Nephron (organoid): ENCODE results near the gene ZBTB20.
A peak's percentile ranks its signal among the peaks of the same experiment; 100 is the strongest.

Experiments used
- H3K27ac Mint-ChIP-seq, 3 experiments: 2 replicates each; pipeline ENCODE4 v1.8.0; 2020; ENCODE audit warnings: mixed read lengths in 3 of 3, mild to moderate bottlenecking in 2 of 3, moderate library complexity in 1 of 3
- H3K27me3 Mint-ChIP-seq: 2 replicates; pipeline ENCODE4 v1.8.0; 2021; ENCODE audit warnings: low read depth, mild to moderate bottlenecking, moderate library complexity, mixed read lengths
- H3K36me3 Mint-ChIP-seq: 2 replicates; pipeline ENCODE4 v1.8.0; 2020; ENCODE audit warnings: low read depth, mixed read lengths
- H3K4me1 Mint-ChIP-seq: 2 replicates; pipeline ENCODE4 v1.8.0; 2020; ENCODE audit warnings: mixed read lengths
- H3K4me3 Mint-ChIP-seq, 3 experiments: 2 replicates each; pipeline ENCODE4 v1.8.0; 2020; ENCODE audit warnings: mild to moderate bottlenecking in 3 of 3, mixed read lengths in 3 of 3, moderate library complexity in 2 of 3
- H3K9me3 Mint-ChIP-seq: 2 replicates; pipeline ENCODE4 v1.8.0; 2020; ENCODE audit warnings: mixed read lengths
- TF ChIP-seq, protein P1 (sequence below), 3 experiments: fragments of 200-600 bp; sonication (generic); IDR thresholded peaks; one replicate each; pipeline ENCODE4 v1.5.0; 2021; ENCODE audit warnings: antibody characterized with exemption in 3 of 3; ENCODE audit not compliant: unreplicated experiment in 3 of 3

ZBTB20 gene

DNA sequence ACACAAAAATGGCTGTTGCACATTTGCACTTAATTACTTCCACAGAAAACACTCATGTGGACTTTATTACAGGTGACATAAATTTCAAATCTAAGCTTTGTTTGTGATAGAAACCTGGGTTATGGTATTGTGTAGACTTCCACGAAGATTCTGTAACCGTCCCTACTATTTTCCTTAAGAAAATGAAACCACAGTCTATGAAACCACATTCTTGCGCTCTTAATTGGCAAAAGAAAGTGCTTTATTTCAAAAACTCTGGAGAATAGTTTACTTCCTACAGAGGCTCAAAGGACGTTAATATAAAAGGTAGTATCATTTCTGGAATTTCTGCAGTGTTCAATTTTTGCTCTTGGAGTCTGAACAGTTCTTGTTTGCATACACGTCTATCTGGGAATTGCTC, 729.8 kb downstream of the ZBTB20 start:
- Mint-ChIP-seq H3K4me1 (peaks cover 13% of the 10 kb centered on the region), H3K36me3 (no peaks in the 10 kb centered on the region), H3K27me3 (no peaks in the 10 kb centered on the region), H3K9me3 (no peaks in the 10 kb centered on the region), H3K4me3 (no peak overlapping the region), H3K27ac (no peak overlapping the region)
- TF ChIP-seq, protein P1, sequence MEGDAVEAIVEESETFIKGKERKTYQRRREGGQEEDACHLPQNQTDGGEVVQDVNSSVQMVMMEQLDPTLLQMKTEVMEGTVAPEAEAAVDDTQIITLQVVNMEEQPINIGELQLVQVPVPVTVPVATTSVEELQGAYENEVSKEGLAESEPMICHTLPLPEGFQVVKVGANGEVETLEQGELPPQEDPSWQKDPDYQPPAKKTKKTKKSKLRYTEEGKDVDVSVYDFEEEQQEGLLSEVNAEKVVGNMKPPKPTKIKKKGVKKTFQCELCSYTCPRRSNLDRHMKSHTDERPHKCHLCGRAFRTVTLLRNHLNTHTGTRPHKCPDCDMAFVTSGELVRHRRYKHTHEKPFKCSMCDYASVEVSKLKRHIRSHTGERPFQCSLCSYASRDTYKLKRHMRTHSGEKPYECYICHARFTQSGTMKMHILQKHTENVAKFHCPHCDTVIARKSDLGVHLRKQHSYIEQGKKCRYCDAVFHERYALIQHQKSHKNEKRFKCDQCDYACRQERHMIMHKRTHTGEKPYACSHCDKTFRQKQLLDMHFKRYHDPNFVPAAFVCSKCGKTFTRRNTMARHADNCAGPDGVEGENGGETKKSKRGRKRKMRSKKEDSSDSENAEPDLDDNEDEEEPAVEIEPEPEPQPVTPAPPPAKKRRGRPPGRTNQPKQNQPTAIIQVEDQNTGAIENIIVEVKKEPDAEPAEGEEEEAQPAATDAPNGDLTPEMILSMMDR (IDR thresholded peaks at IDR 0.05; ENCODE audit: unreplicated experiment in 3 of 3), result no peak

DNA sequence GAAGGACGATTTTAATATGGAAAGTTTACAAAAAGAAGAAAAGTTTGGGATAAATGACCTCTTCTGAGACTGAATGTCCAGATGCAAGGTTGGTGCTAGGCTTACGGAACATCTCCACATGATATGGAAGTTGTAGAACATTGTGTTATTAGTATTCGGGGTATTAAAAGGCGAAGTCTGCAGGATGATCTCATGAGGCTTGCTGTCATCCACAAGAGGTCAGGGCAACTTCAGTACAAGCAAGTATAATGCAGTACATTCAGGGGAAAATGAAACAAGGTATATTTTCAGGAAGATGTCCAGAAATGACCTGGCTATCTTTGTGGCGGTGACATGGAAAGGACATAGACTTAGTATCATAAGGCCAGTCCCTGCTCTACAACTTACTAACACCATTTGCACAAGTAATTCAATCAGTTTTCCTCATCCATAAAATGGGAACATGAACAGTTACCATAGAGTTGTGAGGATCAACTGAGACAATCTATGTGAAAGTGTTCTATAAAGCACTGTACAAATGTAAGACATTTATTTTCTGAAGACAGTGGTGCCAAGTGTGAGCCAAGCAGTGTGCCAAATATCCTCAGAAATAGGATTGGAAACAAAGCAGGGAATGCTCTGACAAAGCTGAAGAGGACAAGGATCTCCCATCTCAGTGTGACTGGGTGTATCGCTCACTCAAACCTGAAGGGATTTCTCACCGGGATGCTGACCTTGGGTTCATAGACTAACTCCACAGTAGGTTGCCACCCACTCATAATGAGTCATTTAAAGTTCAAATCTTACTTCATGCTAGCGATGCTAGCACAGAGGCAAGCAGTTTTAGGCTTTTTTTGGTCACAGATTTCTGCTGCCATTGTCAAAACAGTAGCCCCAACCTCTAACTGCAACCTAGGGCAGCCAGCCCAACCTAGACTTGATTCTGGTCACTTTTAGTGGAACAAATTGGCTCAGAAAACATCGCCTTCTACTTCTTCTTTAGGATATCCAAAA, 735.0 kb downstream of the ZBTB20 start:
- H3K27me3 Mint-ChIP-seq, result no peaks in the 10 kb centered on the region
- no peaks in the 10 kb centered on the region for H3K36me3 Mint-ChIP-seq
- H3K27ac Mint-ChIP-seq, result peak overlapping the region in 2 of 3 experiments; percentile 14 to 78
- TF ChIP-seq, protein P1 (IDR thresholded peaks at IDR 0.05; ENCODE audit: unreplicated experiment in 3 of 3), result no peak
- no peaks in the 10 kb centered on the region for H3K9me3 Mint-ChIP-seq
- H3K4me3 Mint-ChIP-seq, result no peak overlapping the region
- peaks cover 54% of the 10 kb centered on the region for H3K4me1 Mint-ChIP-seq

DNA sequence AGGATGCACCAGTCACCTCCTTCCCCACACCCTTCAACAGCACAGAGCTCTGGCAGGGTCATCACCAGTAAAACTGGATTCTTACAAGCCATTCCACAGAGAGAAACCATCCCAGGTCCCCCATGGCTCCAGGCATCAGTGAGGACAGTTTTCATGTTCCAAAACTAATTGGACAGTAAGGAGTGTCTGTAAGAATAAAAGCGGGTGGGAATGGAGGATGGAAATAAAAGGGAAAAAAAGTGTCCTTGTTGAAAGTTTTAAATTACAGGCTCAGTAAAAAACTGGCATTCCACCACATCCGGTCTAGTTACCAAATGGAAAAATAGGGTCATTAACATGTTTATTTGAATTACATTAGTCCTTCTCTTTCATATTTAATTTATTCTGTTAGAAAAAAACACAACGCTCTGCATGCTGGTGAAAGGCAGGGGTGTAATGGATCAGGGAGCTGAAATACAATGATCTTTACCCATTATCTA, 735.9 kb downstream of the ZBTB20 start:
- Mint-ChIP-seq H3K27me3 (no peaks in the 10 kb centered on the region), H3K36me3 (no peaks in the 10 kb centered on the region), H3K4me1 (peaks cover 55% of the 10 kb centered on the region), H3K4me3 (no peak overlapping the region), H3K27ac (peak overlapping the region; percentile 21 to 78 (median 39)), H3K9me3 (no peaks in the 10 kb centered on the region)
- TF ChIP-seq, protein P1 (IDR thresholded peaks at IDR 0.05; ENCODE audit: unreplicated experiment in 3 of 3), result no peak

DNA sequence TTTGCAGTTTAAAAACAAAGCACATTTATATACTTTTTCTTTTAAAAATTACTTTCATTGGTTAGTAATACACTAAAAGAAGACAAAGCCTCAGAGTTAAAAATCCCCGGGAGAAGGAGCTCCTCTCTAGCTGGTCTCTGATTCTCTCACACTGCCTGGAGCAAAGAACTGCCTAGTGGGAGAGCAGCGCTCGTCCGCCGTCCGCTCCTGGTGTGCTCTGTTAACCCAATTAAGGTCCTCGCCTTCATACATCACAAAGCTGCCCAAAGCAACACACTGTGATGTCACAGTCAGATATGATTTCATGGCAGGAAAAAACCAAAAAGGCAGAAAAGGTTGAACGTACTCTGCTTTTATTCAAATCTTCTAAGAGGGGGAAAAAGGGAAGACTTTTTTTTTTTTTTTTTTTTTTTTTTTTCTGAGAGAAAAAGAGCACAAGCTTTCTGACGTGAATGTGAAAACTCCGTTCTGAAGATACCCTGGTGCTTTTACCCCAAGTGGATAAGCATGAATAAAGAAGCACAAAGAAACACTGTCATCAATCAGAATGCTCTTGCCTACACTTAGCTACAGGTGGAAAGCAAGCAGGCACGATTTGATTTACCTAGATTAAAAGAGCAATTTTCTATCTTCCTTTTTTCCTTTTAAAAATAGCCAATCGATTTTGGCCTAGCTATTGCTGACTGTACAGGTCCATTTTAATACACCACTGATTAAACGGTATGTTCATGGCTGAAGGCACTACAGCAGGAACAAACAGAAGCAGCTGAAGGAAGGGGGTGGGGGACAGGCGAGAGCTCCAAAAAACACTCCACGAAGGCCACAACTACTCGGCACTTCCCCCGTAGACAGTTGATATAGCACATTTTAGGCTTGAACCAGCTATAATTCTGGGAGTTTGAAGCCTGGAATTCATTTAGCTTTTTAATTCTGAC, 738.1 kb downstream of the ZBTB20 start:
- H3K4me3 Mint-ChIP-seq, result peak overlapping the region; percentile 14 to 67 (median 27)
- H3K9me3 Mint-ChIP-seq, result no peaks in the 10 kb centered on the region
- peak overlapping the region; percentile 31 to 78 (median 78) for H3K27ac Mint-ChIP-seq
- H3K4me1 Mint-ChIP-seq, result peaks cover 55% of the 10 kb centered on the region
- H3K27me3 Mint-ChIP-seq, result no peaks in the 10 kb centered on the region
- TF ChIP-seq, protein P1 (IDR thresholded peaks at IDR 0.05; ENCODE audit: unreplicated experiment in 3 of 3), result no peak
- H3K36me3 Mint-ChIP-seq, result no peaks in the 10 kb centered on the region

DNA sequence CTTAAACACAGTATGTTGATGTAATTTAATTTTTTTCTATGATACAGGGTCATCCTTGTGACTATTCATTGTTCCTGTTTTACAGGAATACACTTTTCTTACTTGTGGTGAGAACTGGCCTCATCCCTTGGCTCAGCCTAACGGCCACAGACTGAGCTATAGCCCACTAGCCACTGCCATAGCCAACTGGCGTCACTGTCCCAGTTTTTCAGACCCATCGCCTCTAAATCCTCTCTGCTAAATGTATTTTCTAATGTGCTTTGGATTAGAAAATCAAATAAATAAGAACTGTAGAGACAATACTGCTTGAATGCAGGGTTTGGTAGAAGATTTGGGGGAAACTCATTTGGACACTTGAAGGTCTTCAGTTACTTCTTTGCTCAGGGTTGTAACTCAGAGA, 740.2 kb downstream of the ZBTB20 start:
- TF ChIP-seq, protein P1 (IDR thresholded peaks at IDR 0.05; ENCODE audit: unreplicated experiment in 3 of 3), result no peak
- no peak overlapping the region for H3K4me3 Mint-ChIP-seq
- H3K27ac Mint-ChIP-seq, result no peak overlapping the region
- H3K36me3 Mint-ChIP-seq, result no peaks in the 10 kb centered on the region
- no peaks in the 10 kb centered on the region for H3K9me3 Mint-ChIP-seq
- H3K27me3 Mint-ChIP-seq, result no peaks in the 10 kb centered on the region
- H3K4me1 Mint-ChIP-seq, result peaks cover 47% of the 10 kb centered on the region
